Lower lobe of right lung (tissue), 2 donors: ENCODE data around the gene FHIT. TPM values are rescaled to one million over a fixed set of nuclear protein-coding genes. Genes with fewer than 3 reads are reported as not detected.

Source experiments
- ATAC-seq, 2 donors: fragments of 200-7000 bp; cut with Tn5 transposase; one replicate each; pipeline ENCODE4 v1.9.1; 2020 to 2022; ENCODE audit warnings: mild to moderate bottlenecking in 2 of 2, moderate library complexity in 2 of 2
- DNase-seq: peaks from one replicate; pipeline ENCODE4 v3.0.0-alpha.2; 2020
- H3K27ac ChIP-seq: fragments of 200-600 bp; one replicate; pipeline ENCODE4 v1.8.0; 2022
- H3K27me3 ChIP-seq: fragments of 200-600 bp; one replicate; pipeline ENCODE4 v1.8.0; 2022; ENCODE audit warnings: low read depth
- H3K36me3 ChIP-seq: fragments of 200-600 bp; one replicate; pipeline ENCODE4 v1.8.0; 2022; ENCODE audit warnings: mild to moderate bottlenecking
- H3K4me1 ChIP-seq: fragments of 200-600 bp; one replicate; pipeline ENCODE4 v1.8.0; 2022
- H3K4me3 ChIP-seq: fragments of 200-600 bp; one replicate; pipeline ENCODE4 v1.8.0; 2022; ENCODE audit warnings: mild to moderate bottlenecking
- H3K9me3 ChIP-seq: fragments of 200-600 bp; one replicate; pipeline ENCODE4 v1.8.0; 2022
- CTCF ChIP-seq: fragments of 200-600 bp; IDR thresholded peaks from one replicate; pipeline ENCODE4 v1.8.0; 2022; ENCODE audit warnings: antibody characterized with exemption, mild to moderate bottlenecking
- intact Hi-C: fragments of 100-400 bp; cut with DNase I; formaldehyde crosslinking; loops from one replicate; pipeline ENCODE4 v1.11.0; 2022
- total RNA-seq: library from RNA; stranded (reverse); fragmentation: NEBNext Ultra II Directional; extraction: Animal tissue kit (Norgen Biotek cat#: 25700); gene quantifications from one replicate; pipeline ENCODE4 v1.2.1, GENCODE V29; 2021
- donor health status: DM: no; HTN: yes; CAD: no; lungs with severe emphysema.

FHIT gene
- total RNA-seq, 1 donor from 2014 or later, result 10.3 TPM

GRCh38 chr3:61154457-61155198, 96.6 kb downstream of the FHIT start:
- H3K4me1 ChIP-seq, result no peaks in the 10 kb centered on the region
- intact Hi-C loops, result no loop called here

GRCh38 chr3:61152071-61152470, 99.2 kb downstream of the FHIT start:
- DNase-seq, result no peak

More at GRCh38 chr3:61154457-61155198, 96.6 kb downstream of the FHIT start:
- H3K4me3 ChIP-seq, result no peak overlapping the region
- ATAC-seq (no peak), DNase-seq (no peak)
- no peaks in the 10 kb centered on the region for H3K9me3 ChIP-seq
- H3K27me3 ChIP-seq, result no peaks in the 10 kb centered on the region
- no peaks in the 10 kb centered on the region for H3K36me3 ChIP-seq
- H3K27ac ChIP-seq, result no peak overlapping the region
- no peak for TF ChIP-seq CTCF

GRCh38 chr3:61149236-61149635, 102.0 kb downstream of the FHIT start:
- ATAC-seq (no peak), DNase-seq (no peak)
- H3K4me1 ChIP-seq, result no peaks in the 10 kb centered on the region
- H3K9me3 ChIP-seq, result no peaks in the 10 kb centered on the region
- no peak overlapping the region for H3K27ac ChIP-seq
- intact Hi-C loops, result no loop called here
- H3K4me3 ChIP-seq, result no peak overlapping the region
- H3K27me3 ChIP-seq, result no peaks in the 10 kb centered on the region
- H3K36me3 ChIP-seq, result no peaks in the 10 kb centered on the region
- TF ChIP-seq CTCF, result no peak

More at GRCh38 chr3:61152071-61152470, 99.2 kb downstream of the FHIT start:
- Histone ChIP-seq H3K4me1 (no peaks in the 10 kb centered on the region), H3K9me3 (no peaks in the 10 kb centered on the region), H3K27me3 (no peaks in the 10 kb centered on the region), H3K27ac (no peak overlapping the region), H3K36me3 (no peaks in the 10 kb centered on the region), H3K4me3 (no peak overlapping the region)
- ATAC-seq, result no peak
- intact Hi-C loops, result no loop called here
- no peak for TF ChIP-seq CTCF

- TF ChIP-seq CTCF, result no peak
- ATAC-seq, result no peak
- intact Hi-C loops, result no loop called here
- H3K9me3 ChIP-seq, result no peaks in the 10 kb centered on the region
- H3K36me3 ChIP-seq, result no peaks in the 10 kb centered on the region
- no peak overlapping the region for H3K27ac ChIP-seq
- DNase-seq, result no peak
- no peaks in the 10 kb centered on the region for H3K4me1 ChIP-seq
- no peak overlapping the region for H3K4me3 ChIP-seq
- H3K27me3 ChIP-seq, result no peaks in the 10 kb centered on the region
Observed at GRCh38 chr3:61146010-61146890, 105.0 kb downstream of the FHIT start.

GRCh38 chr3:61141697-61142096, 109.6 kb downstream of the FHIT start:
- no peak for ATAC-seq
- no peak for TF ChIP-seq CTCF

More at GRCh38 chr3:61141697-61142096, 109.6 kb downstream of the FHIT start:
- Histone ChIP-seq H3K4me3 (no peak overlapping the region), H3K9me3 (no peaks in the 10 kb centered on the region), H3K27ac (no peak overlapping the region), H3K36me3 (no peaks in the 10 kb centered on the region), H3K27me3 (no peaks in the 10 kb centered on the region), H3K4me1 (no peaks in the 10 kb centered on the region)
- intact Hi-C loops, result no loop called here
- no peak for DNase-seq
